GM23248 (cell line): ENCODE measurements around the gene EYA4.

ENCODE experiments used
- EZH2 ChIP-seq: fragments of 200-600 bp; sonication (generic); IDR thresholded peaks from 2 replicates; pipeline ENCODE4 v1.6.1; 2018; ENCODE audit warnings: antibody characterized with exemption, mild to moderate bottlenecking; ENCODE audit not compliant: insufficient read depth, poor library complexity, severe bottlenecking
- EZH2phosphoT487 ChIP-seq: fragments of 200-600 bp; sonication (generic); IDR thresholded peaks from 2 replicates; pipeline ENCODE4 v1.6.1; 2018; ENCODE audit warnings: antibody characterized with exemption, moderate library complexity, mild to moderate bottlenecking, low read depth; ENCODE audit not compliant: insufficient read depth

DNA sequence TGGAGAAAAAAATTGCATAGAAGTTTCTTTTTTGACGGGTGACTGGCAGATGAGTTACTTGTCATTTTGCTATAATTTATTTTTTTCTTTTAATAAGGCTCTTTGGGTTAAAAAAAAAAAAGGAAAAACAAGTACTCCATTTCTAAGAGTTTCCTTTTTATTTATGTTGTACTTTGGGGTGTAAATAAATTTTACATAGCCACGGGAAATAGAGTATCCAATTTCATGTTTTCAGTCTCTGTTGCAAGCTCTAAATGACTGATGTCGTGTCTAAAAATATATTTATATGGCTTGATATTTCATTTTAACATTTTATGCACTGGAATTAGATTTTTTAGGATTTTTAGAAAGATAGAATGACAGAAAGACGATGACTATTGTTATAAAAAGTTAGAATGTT lies 3.4 kb downstream of the EYA4 start:
- TF ChIP-seq EZH2phosphoT487: no peak
- no peak for TF ChIP-seq EZH2
